Measurements from ENCODE around the gene BAG5. TPM values are rescaled to one million over a fixed set of nuclear protein-coding genes. Genes with fewer than 3 reads are reported as not detected.
A peak's percentile ranks its signal among the peaks of the same experiment; 100 is the strongest.

Gene BAG5
- total RNA-seq, 1 experiment from 2014 or later = 27.0 TPM

DNA sequence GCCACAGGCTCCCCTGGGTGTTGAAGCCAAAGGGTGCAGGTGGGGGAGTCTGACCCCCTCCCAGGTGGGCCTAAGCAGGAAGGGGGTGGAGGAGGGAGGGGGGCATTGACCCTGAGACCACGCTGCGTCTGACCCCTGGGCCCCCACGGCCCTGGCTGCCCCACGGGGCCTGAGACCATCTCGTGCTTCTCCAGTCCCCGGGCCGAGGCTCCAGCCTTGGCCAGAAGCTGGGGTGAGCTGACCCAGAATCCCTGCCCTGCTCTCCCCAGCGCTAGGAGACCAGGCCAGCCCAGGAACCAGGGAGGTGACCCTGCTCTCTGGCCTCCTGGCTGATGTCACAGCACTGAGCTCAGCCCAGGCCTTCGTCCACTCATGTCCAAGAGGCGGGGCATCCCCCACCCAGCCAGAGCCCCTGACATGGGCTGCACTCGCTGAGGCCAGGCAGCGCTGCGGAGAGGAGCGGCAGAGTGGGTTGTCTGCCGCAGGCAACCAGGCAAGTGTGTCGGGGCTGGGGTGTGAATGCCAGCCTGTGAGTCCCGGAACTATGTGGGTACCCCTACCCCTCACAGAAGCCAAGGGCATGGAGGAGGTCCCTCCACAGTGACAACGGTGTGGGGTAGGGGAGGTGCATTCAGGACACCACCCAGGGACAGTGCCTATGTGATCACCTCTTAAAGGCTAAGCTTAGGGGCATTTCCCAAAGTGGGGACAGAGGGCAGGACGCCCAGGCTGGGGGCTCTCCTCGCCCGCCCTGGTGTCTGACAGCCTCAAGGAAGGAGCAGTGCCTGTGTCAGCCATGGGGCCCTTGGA lies 27.2 kb downstream of the BAG5 start:
- no peaks in the 10 kb centered on the region for H3K9me3 ChIP-seq (ENCODE audit: control insufficient read depth in 1 of 2, insufficient read depth in 1 of 2, low read depth in 1 of 2, low read length in 2 of 2)

DNA sequence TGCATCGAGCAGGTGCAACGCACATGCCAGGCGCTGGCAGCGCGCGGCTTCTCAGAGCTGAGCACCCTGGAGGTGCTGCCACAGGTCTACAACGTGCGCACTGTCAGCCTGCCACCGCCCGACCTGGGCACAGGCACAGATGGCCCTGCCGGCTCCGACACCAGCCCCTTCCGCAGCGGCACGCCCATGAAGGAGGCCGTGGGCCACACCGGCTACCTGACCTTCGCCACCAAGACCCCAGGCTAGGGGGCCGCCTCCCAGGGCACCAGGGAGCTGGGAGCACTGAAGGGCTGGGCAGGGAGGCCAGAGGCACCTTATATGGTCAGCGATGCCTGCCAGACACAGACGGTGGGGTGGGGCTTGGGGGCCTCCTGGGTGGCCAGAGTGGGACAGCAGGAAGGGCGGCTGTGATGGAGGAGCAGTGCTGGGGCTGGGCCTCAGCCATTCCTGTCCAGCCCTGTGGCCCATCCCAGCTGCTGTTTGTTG lies 27.8 kb downstream of the BAG5 start:
- H3K9me3 ChIP-seq (ENCODE audit: control insufficient read depth in 1 of 2, insufficient read depth in 1 of 2, low read depth in 1 of 2, low read length in 2 of 2) = no peaks in the 10 kb centered on the region
- intact Hi-C loops (cut with micrococcal nuclease) = no loop called here
- POLR2A ChIA-PET = interaction anchor here (2.8 kb wide), 1 partner anchor 13 kb away, joined by 9 read pairs; the partner anchor contains the start of gene CKB
- TF ChIP-seq ZFX (IDR thresholded peaks at IDR 0.05) (no peak), YY1 (IDR thresholded peaks at IDR 0.05; ENCODE audit: extremely low read depth, insufficient replicate concordance, low read depth, low read length) (no peak), RAD21 (IDR thresholded peaks at IDR 0.05; ENCODE audit: low read depth) (no peak), EZH2phosphoT487 (IDR thresholded peaks at IDR 0.05; ENCODE audit: borderline replicate concordance) (no peak), POLR2AphosphoS5 (IDR thresholded peaks at IDR 0.05; ENCODE audit: low read depth, low read length) (no peak), ELF1 (IDR thresholded peaks at IDR 0.05; ENCODE audit: borderline replicate concordance, low read depth) (no peak), EZH2 (IDR thresholded peaks at IDR 0.05) (no peak), EGR1 (IDR thresholded peaks at IDR 0.05; ENCODE audit: low read depth) (no peak)
- TF ChIP-seq, protein P1, sequence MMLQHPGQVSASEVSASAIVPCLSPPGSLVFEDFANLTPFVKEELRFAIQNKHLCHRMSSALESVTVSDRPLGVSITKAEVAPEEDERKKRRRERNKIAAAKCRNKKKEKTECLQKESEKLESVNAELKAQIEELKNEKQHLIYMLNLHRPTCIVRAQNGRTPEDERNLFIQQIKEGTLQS (IDR thresholded peaks at IDR 0.05) = no peak
- TF ChIP-seq, protein P2, sequence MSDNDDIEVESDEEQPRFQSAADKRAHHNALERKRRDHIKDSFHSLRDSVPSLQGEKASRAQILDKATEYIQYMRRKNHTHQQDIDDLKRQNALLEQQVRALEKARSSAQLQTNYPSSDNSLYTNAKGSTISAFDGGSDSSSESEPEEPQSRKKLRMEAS (IDR thresholded peaks at IDR 0.05) = no peak
- TF ChIP-seq, protein P3, sequence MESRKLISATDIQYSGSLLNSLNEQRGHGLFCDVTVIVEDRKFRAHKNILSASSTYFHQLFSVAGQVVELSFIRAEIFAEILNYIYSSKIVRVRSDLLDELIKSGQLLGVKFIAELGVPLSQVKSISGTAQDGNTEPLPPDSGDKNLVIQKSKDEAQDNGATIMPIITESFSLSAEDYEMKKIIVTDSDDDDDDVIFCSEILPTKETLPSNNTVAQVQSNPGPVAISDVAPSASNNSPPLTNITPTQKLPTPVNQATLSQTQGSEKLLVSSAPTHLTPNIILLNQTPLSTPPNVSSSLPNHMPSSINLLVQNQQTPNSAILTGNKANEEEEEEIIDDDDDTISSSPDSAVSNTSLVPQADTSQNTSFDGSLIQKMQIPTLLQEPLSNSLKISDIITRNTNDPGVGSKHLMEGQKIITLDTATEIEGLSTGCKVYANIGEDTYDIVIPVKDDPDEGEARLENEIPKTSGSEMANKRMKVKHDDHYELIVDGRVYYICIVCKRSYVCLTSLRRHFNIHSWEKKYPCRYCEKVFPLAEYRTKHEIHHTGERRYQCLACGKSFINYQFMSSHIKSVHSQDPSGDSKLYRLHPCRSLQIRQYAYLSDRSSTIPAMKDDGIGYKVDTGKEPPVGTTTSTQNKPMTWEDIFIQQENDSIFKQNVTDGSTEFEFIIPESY (IDR thresholded peaks at IDR 0.05; ENCODE audit: extremely low read depth, insufficient replicate concordance, low read length) = no peak

More for the DNA sequence above, 27.2 kb downstream of the BAG5 start:
- ATAC-seq (no peak), DNase-seq (ENCODE audit: low read depth, low spot score) (no peak)
- TF ChIP-seq CBX3 (IDR thresholded peaks at IDR 0.05; ENCODE audit: low read depth) (no peak), ELF1 (IDR thresholded peaks at IDR 0.05; ENCODE audit: borderline replicate concordance, low read depth) (no peak), SIN3A (IDR thresholded peaks at IDR 0.05; ENCODE audit: low read depth) (no peak), CEBPB (IDR thresholded peaks at IDR 0.05; ENCODE audit: low read depth) (no peak)
- TF ChIP-seq, protein P2 (IDR thresholded peaks at IDR 0.05) = no peak
- ChIA-PET RAD21 (ENCODE audit: low non-redundant PET in 1 of 2, low total read pairs in 2 of 2, uncharacterized antibody in 2 of 2, unreplicated experiment in 2 of 2) (no interaction called here), POLR2A (interaction anchor here (2.8 kb wide), 1 partner anchor 14 kb away, joined by 9 read pairs; the partner anchor contains the start of gene CKB), CTCF (no interaction called here)
- peaks cover 18% of the 10 kb centered on the region for H3K79me2 ChIP-seq (ENCODE audit: insufficient read depth, low read length)
- TSS peak; percentile 6 for BruUV-seq (replicated peaks)
- no peak overlapping the region for H3K27ac ChIP-seq (ENCODE audit: low read depth, low read length)
- no peak overlapping the region for H3K9ac ChIP-seq (ENCODE audit: low read length)
- H3K27me3 ChIP-seq (ENCODE audit: insufficient read depth, low read length) = no peaks in the 10 kb centered on the region
- no peak overlapping the region for H2AFZ ChIP-seq (ENCODE audit: low read depth, low read length, poor library complexity, severe bottlenecking)
- H3K9me2 ChIP-seq (ENCODE audit: insufficient read depth) = no peaks in the 10 kb centered on the region
- H3K4me2 ChIP-seq (ENCODE audit: low read length) = no peak overlapping the region
- no peaks in the 10 kb centered on the region for H4K20me1 ChIP-seq (ENCODE audit: insufficient read depth)
- intact Hi-C loops (cut with micrococcal nuclease) = no loop called here
- H3K4me3 ChIP-seq (replicated peaks in 1 of 2; ENCODE audit: low read depth in 1 of 2, low read length in 2 of 2) = no peak overlapping the region
- peaks cover 0 to 13% of the 10 kb centered on the region in 2 experiments; a peak in 2 of 4 replicates for H3K36me3 ChIP-seq (ENCODE audit: control insufficient read depth in 1 of 2, insufficient read depth in 2 of 2, low read length in 2 of 2)
- H3K4me1 ChIP-seq (ENCODE audit: control insufficient read depth in 1 of 2, insufficient read depth in 2 of 2, low read length in 2 of 2) = peaks cover 9 to 28% of the 10 kb centered on the region in 2 experiments

More for the DNA sequence above, 27.8 kb downstream of the BAG5 start:
- Histone ChIP-seq H3K4me3 (replicated peaks in 1 of 2; ENCODE audit: low read depth in 1 of 2, low read length in 2 of 2) (no peak overlapping the region), H2AFZ (ENCODE audit: low read depth, low read length, poor library complexity, severe bottlenecking) (no peak overlapping the region), H3K9ac (ENCODE audit: low read length) (no peak overlapping the region), H3K79me2 (ENCODE audit: insufficient read depth, low read length) (peaks cover 24% of the 10 kb centered on the region), H4K20me1 (ENCODE audit: insufficient read depth) (no peaks in the 10 kb centered on the region), H3K4me1 (ENCODE audit: control insufficient read depth in 1 of 2, insufficient read depth in 2 of 2, low read length in 2 of 2) (peaks cover 6 to 28% of the 10 kb centered on the region in 2 experiments), H3K27me3 (ENCODE audit: insufficient read depth, low read length) (no peaks in the 10 kb centered on the region), H3K9me2 (ENCODE audit: insufficient read depth) (no peaks in the 10 kb centered on the region), H3K36me3 (ENCODE audit: control insufficient read depth in 1 of 2, insufficient read depth in 2 of 2, low read length in 2 of 2) (peaks cover 0 to 17% of the 10 kb centered on the region in 2 experiments; a peak in 2 of 4 replicates), H3K27ac (ENCODE audit: low read depth, low read length) (no peak overlapping the region), H3K4me2 (ENCODE audit: low read length) (no peak overlapping the region)
- no TSS peak for BruUV-seq (replicated peaks)
- DNase-seq (ENCODE audit: low read depth, low spot score) = no peak
- ChIA-PET CTCF (no interaction called here), RAD21 (ENCODE audit: low non-redundant PET in 1 of 2, low total read pairs in 2 of 2, uncharacterized antibody in 2 of 2, unreplicated experiment in 2 of 2) (no interaction called here)
- no peak for ATAC-seq
